ENCODE data around the gene TIMM50.

GRCh38 chr19:39463403-39463802 is 17.2 kb upstream of the TIMM50 start:
- no peak for TF ChIP-seq CTCF (IDR thresholded peaks at IDR 0.05)
- TF ChIP-seq POLR2A (IDR thresholded peaks at IDR 0.05), result no peak

Measured in prostate gland (tissue), 2 donors.